GM10266 (cell line): ENCODE data around the gene KLK1.

ENCODE experiments used
- DNase-seq: peaks from one replicate; pipeline ENCODE4 v3.0.0; 2012; ENCODE audit errors: extremely low spot score
- TF ChIP-seq, protein P1 (sequence below): IDR thresholded peaks from 2 replicates; pipeline ENCODE4 v1.5.1; 2012; ENCODE audit warnings: mild to moderate bottlenecking, low read depth; ENCODE audit not compliant: control insufficient read depth, insufficient read depth; ENCODE audit errors: missing control alignments

KLK1 gene

GRCh38 chr19:50798659-50799546 lies 24.7 kb downstream of the KLK1 start:
- no peak for DNase-seq
- TF ChIP-seq, protein P1, sequence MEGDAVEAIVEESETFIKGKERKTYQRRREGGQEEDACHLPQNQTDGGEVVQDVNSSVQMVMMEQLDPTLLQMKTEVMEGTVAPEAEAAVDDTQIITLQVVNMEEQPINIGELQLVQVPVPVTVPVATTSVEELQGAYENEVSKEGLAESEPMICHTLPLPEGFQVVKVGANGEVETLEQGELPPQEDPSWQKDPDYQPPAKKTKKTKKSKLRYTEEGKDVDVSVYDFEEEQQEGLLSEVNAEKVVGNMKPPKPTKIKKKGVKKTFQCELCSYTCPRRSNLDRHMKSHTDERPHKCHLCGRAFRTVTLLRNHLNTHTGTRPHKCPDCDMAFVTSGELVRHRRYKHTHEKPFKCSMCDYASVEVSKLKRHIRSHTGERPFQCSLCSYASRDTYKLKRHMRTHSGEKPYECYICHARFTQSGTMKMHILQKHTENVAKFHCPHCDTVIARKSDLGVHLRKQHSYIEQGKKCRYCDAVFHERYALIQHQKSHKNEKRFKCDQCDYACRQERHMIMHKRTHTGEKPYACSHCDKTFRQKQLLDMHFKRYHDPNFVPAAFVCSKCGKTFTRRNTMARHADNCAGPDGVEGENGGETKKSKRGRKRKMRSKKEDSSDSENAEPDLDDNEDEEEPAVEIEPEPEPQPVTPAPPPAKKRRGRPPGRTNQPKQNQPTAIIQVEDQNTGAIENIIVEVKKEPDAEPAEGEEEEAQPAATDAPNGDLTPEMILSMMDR, result no peak

DNA sequence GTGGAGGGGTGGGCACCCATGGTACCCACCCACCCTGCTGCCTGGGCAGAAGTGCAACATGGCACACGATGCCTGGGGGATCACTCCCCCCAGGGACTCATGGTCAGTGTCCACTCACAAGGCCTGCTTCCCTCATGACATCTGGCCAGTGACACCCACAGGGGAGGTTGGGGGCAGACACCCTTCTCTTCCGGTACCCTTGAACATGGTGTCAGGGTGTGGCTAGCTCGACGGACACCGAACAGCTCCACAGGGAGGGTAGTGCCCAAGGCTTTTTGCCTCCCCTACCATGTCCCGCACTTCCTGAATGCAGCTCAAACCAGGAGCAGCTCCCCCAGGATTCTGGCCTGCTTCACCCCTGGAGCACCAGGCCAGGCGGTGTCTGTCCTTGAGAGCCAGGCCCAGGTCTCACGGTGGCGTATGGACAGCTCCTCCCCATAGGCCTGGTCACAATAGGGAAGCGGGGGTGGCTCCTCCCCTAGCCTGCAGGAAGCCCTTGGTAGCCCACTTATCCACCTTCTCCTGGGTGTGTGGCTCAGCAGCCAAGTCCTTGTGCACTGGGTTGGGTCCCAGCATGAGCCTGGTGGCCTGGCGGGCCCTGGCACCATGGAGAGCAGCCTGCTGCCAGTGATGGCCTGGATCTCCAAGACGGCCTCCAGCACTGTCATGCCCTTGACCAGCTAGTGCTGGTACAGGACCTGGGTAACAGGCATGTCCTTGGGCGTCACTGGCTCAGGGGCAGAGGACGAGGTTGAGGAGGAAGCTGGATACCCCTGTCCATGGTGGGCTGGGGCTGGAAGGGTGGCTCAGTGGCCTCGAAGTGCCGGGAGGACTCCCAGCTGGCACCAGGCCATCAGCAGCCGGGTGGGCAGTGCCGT lies 25.6 kb downstream of the KLK1 start:
- DNase-seq, result no peak
- TF ChIP-seq, protein P1, result no peak

DNA sequence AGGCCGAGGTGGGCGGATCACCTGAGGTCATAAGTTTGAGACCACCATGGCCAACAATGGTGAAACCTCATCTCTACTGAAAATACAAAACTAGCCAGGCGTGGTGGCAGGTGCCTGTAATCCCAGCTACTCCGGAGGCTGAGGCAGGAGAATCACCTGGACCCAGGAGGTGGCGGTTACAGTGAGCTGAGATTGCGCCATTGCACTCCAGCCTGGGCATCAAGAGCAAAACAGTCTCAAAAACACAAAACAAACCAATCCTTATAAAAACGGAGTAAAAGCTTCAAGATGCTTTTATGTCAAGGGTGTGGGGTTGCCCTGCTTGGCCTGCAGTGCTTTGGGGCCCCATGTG lies 26.2 kb downstream of the KLK1 start:
- TF ChIP-seq, protein P1, result no peak

GRCh38 chr19:50796634-50797428 lies 26.8 kb downstream of the KLK1 start:
- no peak for DNase-seq
- TF ChIP-seq, protein P1, result no peak

More for the DNA sequence above, 26.2 kb downstream of the KLK1 start:
- no peak for DNase-seq

DNA sequence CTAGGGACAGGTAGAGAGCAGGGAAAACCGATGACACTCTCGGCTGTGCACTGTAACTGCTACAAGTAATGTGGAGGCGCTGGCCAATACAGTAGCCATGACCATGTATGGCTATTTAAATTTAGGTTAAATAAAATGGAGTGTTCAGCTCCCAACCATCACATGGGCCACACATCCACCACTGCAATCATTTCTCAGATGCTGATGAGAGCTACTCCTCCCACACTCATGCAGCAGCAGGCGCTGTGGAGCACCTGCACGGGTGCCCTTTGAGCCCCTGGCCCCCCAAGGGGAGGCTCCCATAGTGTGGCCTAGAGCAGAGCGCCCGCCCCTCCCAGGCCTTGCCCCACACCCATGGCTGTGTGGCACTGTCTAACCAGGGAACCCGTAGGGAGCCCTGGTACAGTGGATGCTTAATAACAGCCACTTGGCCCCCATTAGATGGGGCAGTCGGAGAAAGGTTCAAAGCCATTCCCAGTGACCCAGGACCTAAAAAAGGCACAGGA lies 27.4 kb downstream of the KLK1 start:
- TF ChIP-seq, protein P1, result peak; percentile 36
- DNase-seq, result no peak

DNA sequence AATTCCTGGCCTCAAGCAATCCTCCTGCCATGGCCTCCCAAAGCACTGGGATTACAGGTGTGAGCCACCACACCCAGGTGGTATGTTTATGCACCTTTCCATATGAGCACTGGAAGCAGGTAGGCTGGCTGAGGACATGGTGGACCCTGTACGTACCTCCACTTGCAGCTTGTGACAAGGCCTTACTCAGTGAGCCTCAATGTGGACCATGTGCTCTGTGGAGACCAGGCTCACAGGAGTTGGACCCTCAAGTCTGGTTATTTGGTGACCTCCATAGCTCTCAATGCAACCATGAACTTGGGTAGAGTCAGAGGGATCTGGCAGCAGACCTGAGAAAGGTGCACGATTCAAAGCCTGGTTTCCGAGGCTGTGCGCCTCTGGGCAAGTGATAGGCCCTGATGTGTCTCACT lies 27.9 kb downstream of the KLK1 start:
- no peak for DNase-seq
- TF ChIP-seq, protein P1, result no peak
